H1 (cell line): ENCODE measurements around the gene VAV2. TPM values are rescaled to one million over a fixed set of nuclear protein-coding genes. Genes with fewer than 3 reads are reported as not detected.

ENCODE experiments used
- CHD7 ChIP-seq: fragments of 300-600 bp; sonication (generic); IDR thresholded peaks from 2 replicates; pipeline ENCODE4 v1.7.1; 2012; ENCODE audit warnings: low read length, moderate library complexity, mild to moderate bottlenecking, inconsistent platforms; ENCODE audit not compliant: insufficient replicate concordance
- HDAC6 ChIP-seq: IDR thresholded peaks from one replicate; pipeline ENCODE4 v1.7.1; 2012; ENCODE audit warnings: low read depth, mild to moderate bottlenecking, inconsistent platforms, low read length, moderate library complexity
- KDM1A ChIP-seq: fragments of 200-600, 300-600 bp; sonication (generic); IDR thresholded peaks from 2 replicates; pipeline ENCODE4 v1.7.1; 2016; ENCODE audit warnings: mild to moderate bottlenecking, low read length, borderline replicate concordance
- POLR2AphosphoS5 ChIP-seq: IDR thresholded peaks from 2 replicates; pipeline ENCODE4 v1.6.1; 2011; ENCODE audit warnings: low read depth, low read length
- RNF2 ChIP-seq: fragments of 200-900, 300-1000 bp; sonication (generic); IDR thresholded peaks from 2 replicates; pipeline ENCODE4 v1.7.1; 2016; ENCODE audit warnings: borderline replicate concordance, low read depth, mild to moderate bottlenecking, antibody characterized with exemption, low read length; ENCODE audit not compliant: poor library complexity, severe bottlenecking; ENCODE audit errors: missing control alignments
- SIN3A ChIP-seq, 2 experiments: IDR thresholded peaks in 1 of 2; conservative IDR thresholded peaks in 1 of 2; 2 replicates each; pipeline ENCODE4 v1.6.1; 2011 to 2012; ENCODE audit warnings: low read length in 2 of 2, improper control_type of control experiment in 1 of 2, low read depth in 1 of 2, mild to moderate bottlenecking in 1 of 2
- SP4 ChIP-seq: IDR thresholded peaks from 2 replicates; pipeline ENCODE4 v1.6.1; 2012; ENCODE audit warnings: low read length, inconsistent platforms
- TCF12 ChIP-seq: IDR thresholded peaks from 2 replicates; pipeline ENCODE4 v1.6.1; 2011; ENCODE audit warnings: low read depth, mild to moderate bottlenecking, low read length
- USF2 ChIP-seq: IDR thresholded peaks from 2 replicates; pipeline ENCODE4 v1.6.1; 2011; ENCODE audit warnings: low read length, improper control_type of control experiment
- polyA plus RNA-seq, 7 experiments: library from polyadenylated mRNA; depleted of rRNA in 3 of 7; stranded (reverse) in 5 of 7; unstranded in 2 of 7; fragments of >200 nt in 5 of 7; fragments of 200-250 nt in 2 of 7; gene quantifications; 1 replicate in 5 of 7; 2 replicates in 1 of 7; 4 replicates in 1 of 7; pipeline versions ENCODE4 v1.2.1 to v1.2.3, GENCODE V29; 2011 to 2013; ENCODE audit warnings: missing spikeins in 2 of 7, mixed read lengths in 2 of 7
- total RNA-seq: library from RNA; stranded (reverse); fragmentation: NEBNext Ultra II Directional; extraction: Animal tissue kit (Norgen Biotek cat#: 25700); gene quantifications from 2 replicates; pipeline ENCODE4 v1.2.1, GENCODE V29; 2021

VAV2 gene
- total and polyA plus RNA-seq, 2 of the 8 experiments (the other 6 are each of a cell fraction or from before 2014, with no cell fraction given): 13.6 to 37.6 TPM

GRCh38 chr9:133715295-133715865 lies 276.7 kb downstream of the VAV2 start (continued):
- no peak for TF ChIP-seq CHD7
- TF ChIP-seq SIN3A (conservative IDR thresholded peaks at IDR 0.05 in 1 of 2, IDR thresholded peaks at IDR 0.05 in 1 of 2; ENCODE audit: low read depth in 1 of 2, low read length in 2 of 2): no peak
- no peak for TF ChIP-seq POLR2AphosphoS5
- no peak for TF ChIP-seq HDAC6
- TF ChIP-seq TCF12: no peak
- TF ChIP-seq KDM1A: no peak
- TF ChIP-seq RNF2: no peak
- TF ChIP-seq SP4: no peak
- TF ChIP-seq USF2: no peak
